Measurements from ENCODE around the gene SLC10A3.

Gene SLC10A3, protein sequence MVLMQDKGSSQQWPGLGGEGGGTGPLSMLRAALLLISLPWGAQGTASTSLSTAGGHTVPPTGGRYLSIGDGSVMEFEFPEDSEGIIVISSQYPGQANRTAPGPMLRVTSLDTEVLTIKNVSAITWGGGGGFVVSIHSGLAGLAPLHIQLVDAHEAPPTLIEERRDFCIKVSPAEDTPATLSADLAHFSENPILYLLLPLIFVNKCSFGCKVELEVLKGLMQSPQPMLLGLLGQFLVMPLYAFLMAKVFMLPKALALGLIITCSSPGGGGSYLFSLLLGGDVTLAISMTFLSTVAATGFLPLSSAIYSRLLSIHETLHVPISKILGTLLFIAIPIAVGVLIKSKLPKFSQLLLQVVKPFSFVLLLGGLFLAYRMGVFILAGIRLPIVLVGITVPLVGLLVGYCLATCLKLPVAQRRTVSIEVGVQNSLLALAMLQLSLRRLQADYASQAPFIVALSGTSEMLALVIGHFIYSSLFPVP

DNA sequence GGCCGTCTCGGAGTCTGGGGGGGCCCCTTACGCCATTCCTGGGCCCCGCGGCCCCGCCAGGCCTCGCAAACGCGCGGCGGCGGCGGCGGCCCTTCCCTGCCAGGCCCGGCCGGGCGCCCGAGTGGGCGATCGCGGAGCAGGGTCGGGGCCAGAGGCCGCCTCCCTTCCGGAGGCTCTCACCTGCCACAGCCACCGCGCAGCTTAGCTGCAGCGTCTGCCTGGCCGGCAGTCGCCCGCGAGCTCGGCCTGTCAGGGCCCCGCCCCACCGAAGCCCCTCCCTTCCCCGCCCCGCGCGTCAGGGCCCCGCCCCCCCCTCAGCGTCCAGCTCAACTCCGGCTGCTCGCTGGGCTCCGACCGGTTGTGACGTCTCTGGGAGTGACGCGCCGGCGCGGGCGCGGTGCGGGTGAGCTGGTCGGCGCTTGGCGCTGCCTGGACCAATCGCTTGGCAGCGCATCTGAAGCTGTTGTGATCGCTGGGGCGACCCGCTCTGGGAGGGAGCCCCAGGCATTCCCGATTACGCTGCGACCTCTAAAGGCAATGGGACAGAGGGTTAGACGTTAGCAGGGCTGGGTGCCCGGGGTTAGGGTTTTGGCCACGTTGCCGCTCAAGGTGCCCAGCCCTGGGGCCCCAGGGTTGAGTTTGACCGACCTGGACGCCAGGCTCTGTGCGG, at the start of gene SLC10A3:
TSS of gene SLC10A3 (minus strand) at position 216 of the 670 bp plus-strand sequence. CDS start 1,689 bp downstream, outside the sequence.
- peak; percentile 77 for DNase-seq

DNA sequence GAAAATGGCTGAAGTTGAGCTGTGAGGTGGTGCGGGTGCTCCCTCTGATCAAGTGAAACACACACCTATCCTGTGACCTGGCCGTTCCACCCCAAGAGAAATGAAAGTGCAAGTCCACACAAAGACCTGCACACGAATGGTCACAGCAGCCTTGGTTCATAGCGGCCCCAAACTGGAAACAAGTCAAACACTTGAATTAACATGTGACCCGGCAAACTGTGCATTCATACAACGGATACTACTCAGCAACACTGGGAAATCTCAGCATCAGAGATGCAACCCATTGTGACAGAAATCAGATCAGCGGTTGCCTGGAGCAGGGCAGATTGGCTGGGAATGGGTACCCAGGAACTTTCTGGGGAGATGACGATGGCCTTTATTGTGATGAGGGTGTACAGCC, 48.6 kb upstream of the SLC10A3 start:
- no peak for DNase-seq

DNA sequence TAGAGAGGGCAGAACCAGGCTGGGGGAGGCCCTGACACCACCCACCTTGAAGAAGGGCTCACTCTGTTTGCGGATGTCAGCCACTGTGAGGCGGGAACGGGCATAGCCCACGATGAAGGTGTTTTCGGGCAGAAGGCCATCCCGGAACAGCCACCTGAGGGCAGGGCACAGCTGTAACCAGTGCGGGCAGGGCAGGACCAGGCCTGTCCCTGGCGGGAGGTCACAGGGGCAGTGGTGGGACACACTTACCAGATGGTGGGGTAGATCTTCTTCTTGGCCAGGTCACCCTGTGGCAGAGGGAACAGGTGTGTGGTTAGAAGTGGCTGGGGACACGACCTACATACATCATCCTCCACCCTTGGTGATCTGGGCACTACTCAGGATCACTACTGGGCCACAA, 45.5 kb upstream of the SLC10A3 start:
- DNase-seq, result no peak

DNA sequence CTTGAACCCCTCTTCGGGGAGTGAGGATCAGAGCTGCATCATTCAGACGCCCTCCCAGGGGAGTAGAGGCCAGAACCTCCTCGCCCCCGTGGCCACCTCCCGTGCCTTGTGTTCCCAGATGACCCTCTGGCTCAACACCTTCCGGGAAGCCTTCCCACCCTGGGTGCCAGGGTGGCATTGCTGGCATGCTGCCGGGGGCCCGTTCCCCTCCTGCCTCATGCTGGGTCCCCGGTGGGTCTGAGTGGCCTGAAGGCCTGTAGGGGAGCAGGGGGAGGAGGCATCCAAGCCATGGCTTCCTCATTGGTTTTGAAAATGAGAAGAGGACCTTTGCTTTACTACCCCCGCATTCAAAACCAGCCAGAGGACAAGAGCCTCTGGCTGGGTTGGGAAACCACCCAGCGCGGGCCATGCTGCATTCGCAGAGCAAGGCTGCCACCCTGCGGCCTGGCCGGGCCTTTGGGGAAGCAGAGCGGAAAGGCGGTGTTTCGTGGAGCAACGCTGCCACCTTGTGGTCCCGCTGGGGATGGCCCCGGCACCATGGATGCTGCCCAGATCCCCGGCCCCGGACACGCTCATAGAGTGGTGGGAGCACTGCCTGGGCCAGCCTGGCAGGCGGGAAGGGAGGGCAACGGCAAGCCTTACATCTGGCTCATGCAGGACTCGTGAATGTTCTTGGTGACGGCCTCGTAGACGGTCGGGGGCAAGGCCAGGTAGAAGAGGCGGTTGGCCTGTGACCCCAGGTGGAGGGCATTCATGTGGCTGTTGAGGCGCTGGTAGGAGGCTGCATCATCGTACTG, 44.3 kb upstream of the SLC10A3 start:
- DNase-seq, result peak; percentile 37

DNA sequence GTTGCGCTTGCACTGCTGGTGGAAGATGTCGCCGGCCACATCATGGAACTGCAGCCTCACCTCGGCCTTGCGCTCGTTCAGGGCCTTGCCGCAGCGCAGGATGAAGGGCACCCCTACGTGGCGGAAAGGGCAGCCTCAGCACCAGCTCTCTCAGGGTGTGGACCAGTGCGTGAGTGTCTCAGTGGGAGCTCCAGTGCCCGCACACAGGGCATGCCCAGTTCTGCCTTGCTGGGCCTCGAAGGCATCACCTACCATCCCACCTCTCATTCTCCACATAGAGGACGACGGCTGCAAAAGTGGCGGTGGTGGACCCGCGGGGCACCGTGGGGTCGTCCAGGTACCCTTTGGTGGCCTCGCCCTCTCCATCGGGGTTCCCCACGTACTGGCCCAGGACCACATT, 42.3 kb upstream of the SLC10A3 start:
- no peak for DNase-seq

DNA sequence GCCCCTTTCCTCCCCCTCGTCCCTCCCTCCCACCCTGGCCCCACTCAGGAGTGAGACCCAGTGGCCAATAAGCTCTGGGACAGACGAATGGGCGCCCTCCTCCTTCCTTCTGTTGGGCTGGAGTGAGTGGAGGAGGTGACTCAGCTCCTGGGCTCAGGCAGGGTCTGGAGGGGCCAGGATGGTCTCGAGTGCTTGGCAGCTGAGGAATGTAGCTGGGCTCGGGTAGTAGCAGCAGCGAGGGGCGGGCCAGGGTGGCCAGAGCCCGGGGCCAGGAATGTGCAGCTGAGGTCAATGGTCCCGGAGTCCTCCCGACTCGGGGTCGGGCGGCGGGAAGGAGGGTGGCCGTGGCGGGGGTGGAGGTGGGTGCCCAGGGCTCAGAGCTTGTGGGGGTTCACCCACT, 41.2 kb upstream of the SLC10A3 start:
- DNase-seq, result no peak

DNA sequence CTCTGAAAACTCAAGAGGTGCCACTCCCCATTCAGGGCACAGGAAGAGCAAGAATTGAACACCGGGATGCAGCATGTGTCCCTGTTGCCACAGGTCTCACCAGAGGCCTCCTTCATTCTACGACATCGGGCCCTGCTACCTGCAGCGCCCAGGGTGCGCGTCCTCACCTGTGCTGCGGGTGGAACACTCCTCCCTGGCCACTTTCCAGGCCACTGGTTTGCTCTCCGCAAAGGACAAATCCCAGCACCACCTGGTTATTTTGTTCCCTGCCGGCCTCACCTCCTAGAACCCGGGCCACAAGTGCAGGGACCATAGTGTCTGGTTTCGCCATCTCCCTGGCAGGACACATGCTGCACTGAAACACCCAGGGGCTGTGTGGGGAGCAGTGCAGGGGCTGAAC, 39.9 kb upstream of the SLC10A3 start:
- DNase-seq, result no peak

DNA sequence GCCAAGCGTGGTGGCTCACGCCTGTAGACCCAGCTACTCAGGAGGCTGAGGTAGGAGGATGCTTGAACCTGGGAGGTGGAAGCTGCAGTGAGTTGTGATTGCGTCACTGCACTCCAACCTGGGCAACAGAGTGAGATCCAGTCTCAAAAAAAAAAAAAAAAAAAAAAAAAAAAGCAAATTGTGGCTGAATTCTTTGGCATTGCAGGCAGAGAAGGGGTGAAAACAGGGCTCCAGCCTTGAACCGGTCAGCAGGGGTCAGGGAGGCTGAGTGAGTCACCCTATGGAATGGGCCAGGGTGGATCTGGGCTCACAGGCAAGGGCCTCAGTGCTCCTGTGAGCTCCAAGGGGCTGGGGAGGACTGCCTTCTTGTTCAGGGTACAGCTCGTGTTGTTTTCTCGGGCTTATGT, 38.8 kb upstream of the SLC10A3 start:
- no peak for DNase-seq

DNA sequence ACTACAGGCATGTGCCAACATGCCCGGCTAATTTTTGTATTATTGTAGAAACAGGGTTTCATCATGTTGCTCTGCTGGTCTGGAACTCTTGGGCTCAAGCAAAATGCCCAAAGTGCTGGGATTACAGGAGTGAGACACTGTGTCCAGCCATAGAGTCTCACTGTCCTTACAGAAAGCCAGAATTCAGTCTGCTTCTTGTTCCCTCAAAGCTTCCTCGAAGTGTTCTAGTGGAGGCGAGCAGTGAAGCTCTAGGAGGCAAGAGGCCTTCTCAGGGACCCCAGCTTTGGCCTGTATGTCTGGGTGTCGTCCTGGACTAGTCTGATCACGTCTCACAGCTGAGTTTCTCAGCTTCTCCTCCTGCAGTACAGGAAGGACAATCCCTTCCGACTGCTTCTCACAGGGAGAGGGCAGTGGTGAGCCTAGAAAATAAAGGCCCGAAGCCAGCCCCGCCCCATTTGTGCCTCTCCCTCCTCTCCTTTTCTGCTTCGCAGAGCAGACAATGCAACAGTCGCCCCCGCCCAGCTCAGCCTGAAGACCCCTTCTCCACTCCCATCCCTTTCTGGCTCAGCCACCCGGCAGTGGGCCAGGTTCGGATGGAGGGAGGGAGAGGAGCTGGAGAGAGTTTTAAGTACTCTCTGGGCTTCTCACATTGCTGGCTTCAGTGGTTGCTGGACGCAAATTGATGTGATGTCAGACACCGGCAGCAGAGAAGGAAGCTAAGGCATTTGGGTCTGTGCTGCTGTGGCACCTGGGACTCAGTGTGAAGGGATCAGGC, 36.7 kb upstream of the SLC10A3 start:
- peak; percentile 41 for DNase-seq

DNA sequence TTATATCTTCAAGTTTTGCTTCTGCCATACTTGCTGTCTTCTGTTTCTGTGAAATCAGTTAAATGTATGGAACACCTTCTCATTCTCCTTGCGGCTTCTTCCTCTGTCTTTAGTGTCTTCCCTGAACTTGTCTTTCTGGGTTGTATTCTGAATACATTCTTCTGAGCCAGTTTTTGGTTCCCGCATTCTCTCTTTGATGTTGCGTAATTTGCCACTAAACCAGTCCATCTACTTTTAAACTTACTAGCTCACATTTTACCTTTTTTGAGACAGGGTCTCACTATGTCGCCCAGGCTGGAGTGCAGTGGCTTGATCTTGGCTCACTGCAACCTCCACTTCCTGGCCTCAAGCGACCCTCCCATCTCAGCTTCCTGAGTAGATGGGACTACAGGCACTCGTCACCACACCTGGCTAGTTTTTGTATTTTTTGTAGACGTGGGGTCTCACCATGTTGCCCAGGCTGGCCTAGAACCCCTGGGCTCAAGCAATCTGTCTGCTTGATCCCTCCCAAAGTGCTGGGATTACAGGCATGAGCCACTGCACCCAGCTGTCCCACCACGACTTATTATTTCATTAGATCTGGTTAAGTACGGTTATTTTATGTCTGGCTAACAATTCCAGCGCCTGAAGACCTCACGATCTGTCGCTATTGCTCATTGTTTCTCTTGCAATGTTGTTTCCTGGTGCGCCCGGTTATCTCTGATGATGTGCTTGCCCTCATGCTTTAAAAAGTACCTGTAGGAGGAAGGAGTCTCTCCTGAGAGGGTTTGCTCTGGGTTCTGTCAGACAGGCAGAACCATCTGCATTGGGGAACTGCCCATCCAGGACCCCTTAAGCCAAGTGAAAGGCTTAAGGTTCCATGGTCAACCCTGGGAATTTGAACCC, 35.4 kb upstream of the SLC10A3 start:
- no peak for DNase-seq

DNA sequence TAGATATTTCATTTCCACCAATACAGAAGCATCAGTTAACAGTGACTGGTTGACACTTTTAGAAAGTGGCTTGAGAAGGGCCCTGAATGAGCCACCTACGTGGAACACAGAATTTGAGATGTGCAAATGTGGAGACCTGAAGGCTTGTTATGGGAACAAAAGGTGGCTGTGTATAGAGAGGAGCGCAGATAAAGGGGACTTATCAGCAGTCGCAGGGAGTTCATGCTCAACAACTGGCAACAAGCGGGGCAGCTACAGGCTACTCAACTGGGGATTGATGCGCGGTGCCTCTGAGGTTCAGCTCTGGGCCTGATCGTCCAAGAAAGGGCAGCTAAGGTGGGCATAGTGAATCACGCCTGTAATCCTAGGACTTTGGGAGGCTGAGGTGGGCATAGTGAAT, 29.0 kb upstream of the SLC10A3 start:
- DNase-seq, result no peak

DNA sequence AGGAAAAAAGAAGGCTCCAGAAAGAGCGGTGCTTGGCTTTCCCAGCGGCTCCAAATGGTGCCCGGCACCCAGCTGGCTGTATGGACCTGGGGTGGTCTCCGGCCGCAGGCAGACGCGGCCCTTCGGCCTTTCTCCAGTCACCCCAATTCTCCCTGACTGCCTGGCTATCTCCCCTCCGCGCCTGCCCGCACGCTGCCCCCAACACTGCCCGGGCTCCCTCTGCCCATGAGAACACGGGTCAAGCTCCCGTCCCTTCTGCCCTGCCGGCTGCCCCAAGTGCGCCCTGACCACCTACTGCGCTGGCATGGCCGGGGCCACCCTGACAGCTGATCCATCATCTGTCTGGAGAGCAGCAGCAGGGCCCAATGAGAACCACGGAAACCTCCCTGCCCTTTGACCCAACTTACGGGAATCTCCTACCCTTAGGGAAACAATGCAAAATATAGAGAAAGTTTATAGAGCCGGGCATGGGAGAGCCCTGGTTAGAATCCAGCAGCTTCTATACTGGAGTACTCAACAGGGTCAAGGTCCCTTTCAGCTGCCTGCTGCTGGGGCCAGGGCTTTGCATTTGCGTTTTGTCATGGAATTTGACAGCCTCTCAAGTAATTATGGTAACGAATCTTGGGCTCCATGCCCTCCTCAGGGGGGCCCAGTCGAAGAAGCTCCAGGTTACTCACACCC, 26.8 kb upstream of the SLC10A3 start:
- DNase-seq, result no peak

DNA sequence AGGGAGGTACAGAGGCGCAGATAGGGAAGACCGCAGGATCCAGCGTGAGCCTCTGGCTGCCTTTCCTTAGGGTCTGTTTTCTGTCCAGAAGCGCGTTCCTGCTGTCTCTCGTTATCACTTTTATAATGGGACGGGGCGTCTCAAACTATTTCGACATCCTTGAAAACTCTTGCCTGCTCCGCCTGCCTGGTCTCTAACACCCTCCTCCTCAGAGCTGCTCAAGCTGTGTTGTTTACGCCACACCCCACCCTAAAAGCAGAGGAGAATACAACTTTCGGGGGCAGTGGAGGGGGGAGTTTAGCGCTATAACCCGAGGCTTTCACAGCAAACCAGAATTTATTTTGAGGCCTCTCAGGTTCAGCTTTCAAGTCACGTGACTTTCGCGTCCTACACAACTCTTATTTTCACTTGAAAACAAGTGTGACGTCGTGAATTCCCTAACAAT, 26.2 kb upstream of the SLC10A3 start:
- no peak for DNase-seq

DNA sequence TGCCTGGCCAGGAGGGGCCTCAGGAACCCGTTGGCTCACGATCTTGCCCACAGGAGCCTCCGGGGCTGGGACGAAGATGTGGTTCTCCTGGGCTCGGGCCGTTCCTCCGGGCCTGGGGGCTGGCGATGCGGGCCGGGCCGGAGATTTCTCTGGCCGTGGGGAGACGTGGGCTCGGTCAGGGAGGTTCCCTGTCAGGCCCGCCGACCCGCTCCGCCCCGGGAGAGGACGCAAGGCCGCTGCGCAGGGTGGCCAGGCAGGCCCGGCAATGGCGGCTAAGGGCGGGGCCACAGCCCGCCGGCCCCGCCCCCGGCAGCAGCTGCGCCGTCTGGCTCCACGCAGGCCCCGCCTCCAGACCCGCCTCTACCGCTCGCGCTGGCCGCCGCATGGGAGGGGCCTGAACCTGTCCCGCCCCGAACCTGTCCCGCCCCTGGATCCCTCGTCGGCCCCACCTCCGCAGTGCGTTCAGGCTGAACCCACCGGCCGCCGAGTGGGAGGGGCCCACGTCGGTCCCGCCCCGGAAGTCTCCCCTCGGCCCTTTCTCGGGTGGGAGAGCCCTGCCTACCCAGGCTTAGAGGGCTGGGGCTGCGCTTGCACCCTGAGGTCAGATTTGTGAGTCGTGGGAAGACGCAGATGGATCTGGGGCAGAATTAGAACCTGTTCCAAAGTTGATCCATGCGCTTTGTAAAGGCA, 25.7 kb upstream of the SLC10A3 start, which contains the start of gene FAM3A:
TSS of gene FAM3A (minus strand) at position 267 of the 690 bp plus-strand sequence. CDS start 460 bp downstream, outside the sequence.
- peak; percentile 78 for DNase-seq

DNA sequence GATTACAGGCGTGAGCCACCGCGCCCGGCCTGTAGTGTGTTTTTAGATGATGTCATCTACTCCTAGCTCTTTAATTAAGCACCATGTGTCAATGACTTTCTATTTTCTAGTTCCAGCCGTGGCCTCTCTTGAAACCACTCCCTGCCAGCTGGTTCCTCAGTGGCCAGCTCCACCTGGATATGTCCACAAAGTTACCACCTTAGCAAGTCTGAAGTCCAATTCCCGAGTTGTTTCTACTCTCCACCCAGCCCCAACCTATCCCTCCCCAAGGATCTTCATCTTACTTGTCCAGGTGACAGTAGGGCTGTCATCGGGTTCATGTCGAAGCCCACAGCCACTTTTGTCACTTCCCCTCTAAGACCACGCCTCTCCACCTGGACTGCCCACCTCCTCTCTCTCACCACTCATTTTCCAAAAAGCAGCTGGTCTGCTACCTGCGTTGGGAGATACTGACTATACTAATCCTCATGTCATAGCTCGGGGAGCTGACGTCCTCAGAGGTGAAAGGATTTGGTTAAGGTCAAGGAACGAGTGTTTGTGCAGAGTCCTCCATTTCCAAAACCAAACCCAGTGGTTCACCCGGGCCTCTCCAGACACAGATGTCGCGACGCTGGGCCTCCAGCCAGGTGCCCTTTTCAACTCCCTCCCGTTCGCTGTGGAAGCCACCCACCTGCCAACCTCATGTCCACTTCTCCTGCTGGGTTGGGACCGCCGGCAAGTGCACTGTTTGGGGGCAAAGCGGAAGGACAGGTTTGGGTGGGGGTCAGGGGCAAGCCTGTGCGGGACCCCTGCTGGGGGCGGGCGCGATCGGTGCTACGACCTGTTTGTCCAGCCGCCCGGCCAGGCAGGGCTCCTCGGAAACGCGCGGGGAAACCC, 24.9 kb upstream of the SLC10A3 start:
- DNase-seq, result no peak

DNA sequence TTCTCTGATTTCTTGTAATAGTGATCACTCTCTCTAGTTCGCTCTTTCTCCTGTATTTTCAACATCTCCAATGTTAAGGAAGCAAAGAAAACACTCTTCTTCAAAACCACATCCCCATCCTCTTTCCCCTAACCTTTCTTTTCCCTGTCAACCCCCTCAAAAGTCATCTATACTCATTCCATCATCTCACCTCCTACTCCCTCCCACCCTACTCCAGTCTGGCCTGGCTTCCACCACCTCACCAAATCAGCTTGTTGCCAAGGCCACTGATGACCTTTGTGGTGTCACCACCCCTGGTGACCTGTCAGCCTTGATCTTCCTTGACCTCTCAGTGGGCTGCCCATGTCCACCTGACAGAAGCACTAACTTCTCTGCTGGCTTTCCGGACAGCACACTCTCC, 23.3 kb upstream of the SLC10A3 start:
- DNase-seq, result no peak

DNA sequence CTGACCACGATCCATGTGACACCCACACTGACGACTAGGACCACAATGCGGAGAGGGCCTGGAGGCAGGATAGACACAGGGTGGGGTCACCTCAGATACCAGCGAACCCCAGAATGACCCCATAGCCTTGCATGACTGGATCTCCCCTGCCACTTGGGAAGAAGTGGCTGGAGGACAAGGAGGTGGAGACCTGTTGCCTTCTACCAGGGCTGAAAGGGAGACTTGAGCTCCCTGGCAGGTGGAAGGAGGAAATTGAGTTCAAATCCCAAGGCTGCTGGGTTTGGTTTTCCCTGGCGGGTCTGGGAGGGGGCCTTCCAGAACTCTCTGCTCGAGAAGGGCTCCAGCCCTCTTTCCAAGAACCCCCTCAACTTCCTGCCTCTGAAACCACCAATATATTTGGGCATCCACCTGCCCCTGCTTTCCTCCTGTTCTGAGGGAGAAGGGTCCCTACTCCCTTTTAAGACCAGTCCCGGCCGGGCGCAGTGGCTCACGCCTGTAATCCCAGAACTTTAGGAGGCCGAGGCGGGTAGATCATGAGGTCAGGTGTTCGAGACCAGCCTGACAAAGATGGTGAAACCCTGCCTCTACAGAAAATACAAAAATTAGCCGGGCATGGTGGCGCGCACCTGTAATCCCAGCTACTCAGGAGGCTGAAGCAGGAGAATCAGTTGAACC, 22.6 kb upstream of the SLC10A3 start:
- DNase-seq, result no peak

DNA sequence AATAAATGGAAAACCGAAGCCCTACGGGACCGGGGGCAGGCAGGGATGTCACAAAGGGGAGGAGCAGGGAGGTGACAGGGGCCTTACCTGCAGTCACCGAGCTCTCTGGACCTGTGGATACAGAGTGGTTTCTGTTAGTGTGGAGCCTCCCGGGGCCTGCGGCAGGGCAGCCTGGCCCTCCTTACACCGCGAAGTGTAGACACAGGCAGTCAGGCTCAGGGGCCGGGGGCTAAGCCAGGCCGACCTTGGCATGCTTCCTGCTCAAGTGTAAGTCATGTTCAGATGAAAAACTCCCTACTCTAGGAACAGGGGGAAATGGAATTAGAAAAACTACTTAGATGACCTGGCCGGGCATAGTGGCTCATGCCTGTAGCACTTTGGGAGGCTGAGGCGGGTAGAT, 21.3 kb upstream of the SLC10A3 start:
- no peak for DNase-seq

DNA sequence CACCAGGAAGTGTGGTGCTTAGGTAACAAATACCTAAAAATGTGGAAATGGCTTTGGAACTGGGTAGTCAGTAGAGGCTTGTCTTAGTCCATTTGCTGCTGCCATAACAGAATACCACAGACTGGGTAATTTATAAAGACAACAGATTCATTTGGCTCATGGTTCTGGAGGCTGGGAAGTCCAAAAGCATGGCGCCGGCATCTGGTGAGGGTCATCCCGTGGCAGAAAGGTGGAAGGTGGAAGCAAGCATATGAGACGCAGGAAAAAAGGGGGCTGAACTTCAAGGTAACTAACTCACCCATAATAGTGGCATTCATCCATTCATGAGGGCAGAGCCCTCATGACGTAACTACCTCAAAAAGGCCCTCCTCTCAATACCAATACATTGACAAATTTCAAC, 19.0 kb upstream of the SLC10A3 start:
- DNase-seq, result no peak

All from DMS 273 treated with DMSO at 0.1 percent for 48 hours (cell line).